ENCODE data around the gene HOXB8.

The HOXB8 gene

DNA sequence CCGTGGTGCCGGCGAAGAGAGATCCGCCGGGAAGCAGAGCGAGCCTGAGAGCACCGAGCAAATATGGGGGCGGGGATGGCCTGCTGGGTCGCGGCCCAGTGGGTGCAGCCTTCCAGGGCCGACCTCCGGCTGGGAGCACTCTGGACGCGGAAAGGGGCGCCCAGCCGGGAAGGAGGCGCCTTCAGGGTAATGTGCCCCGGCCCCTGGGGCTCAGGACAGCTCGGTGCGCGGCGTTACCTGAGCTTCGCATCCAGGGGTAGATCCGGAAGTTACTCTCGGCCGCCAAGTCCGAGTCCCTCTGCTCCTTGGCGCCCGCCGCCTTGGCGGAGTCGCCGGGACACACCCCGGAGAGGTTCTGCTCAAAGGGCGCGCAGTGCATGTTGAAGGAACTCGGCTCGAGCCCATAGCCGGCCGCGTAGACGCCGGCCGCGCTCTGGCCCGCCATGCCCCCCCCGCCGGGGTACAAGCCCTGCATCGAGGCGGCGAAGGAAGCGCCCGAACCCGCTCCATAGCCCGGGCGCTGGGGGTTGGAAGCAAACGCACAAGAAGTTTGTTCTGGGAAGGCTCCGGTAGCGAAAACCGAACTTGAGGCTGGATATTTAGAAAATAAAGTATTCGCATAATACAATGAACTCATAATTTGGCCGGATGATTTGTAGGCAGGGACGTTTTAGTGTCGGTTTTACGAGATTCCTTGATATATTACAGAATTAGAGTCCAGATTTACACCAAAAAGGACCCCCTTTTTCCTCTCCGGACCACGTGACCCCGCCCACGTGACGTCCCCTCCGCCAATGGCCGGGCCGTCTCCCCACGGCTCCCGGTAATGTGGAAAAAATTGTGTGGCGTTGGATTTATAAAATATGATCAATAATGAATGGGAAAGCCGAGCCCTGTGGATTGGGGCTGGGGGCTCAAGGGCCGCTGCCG lies 4.5 kb downstream of the HOXB8 start, which contains the start of gene HOXB7:
Gene HOXB7, minus strand, starts transcription at position 736 of the 930 bp plus-strand sequence. Its CDS starts 99 bp downstream, at position 637.
- DNase-seq (peak; percentile 85), ATAC-seq (peak; percentile 39)

DNA sequence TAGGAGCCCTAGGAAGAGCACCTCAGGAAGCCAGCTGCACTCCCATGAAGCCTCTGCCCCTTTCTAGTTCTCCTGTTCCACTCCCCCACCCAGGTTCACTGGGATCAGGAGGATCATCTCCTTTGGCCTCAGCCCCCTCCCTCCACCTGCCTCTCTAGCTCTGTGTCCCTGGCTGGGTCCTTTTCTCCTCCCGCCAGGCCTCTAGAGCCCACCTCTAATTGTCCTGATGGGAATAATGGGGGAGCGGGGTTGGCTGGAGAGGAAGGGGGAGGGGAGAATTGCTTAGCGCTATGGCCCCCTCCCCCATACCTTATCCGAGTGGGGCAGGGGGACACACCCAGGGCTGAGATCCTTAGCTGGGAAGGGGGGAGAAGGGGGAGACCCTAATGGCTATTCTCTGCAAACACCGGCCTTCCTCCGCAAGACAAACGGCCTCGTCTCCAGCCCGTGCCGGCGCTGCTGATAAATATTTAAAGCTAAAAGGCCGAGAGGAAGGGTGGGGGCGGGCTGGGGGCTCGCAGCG lies 5.3 kb downstream of the HOXB8 start:
- no peak for DNase-seq
- ATAC-seq = no peak

DNA sequence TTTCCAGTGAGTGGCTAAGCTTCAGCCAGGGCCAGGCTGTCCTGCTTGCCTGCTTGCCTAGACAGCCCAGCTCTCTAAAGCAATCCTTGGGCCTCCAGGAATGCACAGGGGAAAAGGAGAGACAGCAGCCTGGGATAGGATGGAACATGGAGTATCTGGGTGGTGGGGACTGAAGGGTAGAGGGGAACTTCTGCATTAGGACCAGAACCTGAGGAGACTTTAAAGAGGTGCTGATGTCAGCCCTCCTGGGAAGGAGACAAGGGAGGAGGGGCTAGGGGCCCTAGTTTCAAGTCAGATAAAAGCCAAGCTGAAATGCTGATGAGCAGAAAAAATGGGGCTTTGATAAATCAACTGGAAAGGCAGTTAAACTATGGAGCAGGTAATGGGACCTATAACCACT lies 6.1 kb downstream of the HOXB8 start:
- DNase-seq (no peak), ATAC-seq (no peak)

DNA sequence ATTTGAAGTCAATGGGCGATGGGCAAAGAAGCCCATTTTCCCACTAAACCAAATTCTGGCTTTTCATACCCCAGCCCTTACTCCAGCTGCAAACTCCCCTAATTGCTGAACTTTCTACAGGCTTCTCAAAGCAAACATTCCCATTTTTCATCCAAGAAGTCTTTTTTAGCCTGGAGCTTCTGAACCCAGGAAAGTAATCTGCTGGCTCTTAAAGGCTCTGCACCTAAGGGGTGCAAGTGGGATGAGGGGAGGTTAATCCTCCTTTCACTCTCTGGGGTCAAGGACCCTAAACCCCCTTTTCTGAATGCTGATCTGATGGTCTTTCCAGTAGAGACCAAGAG lies 6.6 kb downstream of the HOXB8 start:
- no peak for ATAC-seq
- no peak for DNase-seq

DNA sequence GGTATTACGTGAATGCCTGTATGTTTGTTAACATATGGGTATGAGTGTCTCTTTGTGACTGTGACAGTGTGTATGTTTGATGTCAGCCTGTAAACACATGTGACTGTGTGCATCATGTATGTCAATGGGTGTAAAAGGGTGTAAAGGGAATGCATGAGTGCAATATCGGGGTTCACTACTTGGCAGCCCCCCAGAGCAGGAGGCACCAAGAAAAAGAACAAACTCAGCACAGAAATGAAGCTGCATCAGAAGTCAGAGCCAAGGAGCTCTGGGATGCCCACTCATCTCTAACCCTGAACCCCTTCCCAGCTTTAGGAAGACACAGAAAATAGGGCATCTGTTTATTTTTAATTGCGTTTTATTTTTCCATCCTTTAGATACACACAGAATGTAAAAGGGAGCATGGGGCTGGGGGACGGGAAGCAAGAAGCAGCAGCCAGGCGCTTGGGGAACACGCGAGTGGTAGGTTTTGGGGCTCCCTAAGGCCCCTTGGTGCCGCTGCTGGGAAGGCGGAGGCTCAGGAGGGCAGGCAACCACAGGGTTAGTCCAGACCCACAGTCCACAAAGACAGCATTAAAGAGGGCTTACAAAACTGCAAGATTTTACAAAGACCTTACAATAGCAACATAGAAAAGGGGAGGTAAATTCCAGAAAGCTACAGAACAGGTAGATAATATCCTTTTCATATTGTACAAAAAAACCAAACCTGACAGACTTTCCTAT lies 8.0 kb downstream of the HOXB8 start:
- DNase-seq = no peak
- ATAC-seq = no peak

DNA sequence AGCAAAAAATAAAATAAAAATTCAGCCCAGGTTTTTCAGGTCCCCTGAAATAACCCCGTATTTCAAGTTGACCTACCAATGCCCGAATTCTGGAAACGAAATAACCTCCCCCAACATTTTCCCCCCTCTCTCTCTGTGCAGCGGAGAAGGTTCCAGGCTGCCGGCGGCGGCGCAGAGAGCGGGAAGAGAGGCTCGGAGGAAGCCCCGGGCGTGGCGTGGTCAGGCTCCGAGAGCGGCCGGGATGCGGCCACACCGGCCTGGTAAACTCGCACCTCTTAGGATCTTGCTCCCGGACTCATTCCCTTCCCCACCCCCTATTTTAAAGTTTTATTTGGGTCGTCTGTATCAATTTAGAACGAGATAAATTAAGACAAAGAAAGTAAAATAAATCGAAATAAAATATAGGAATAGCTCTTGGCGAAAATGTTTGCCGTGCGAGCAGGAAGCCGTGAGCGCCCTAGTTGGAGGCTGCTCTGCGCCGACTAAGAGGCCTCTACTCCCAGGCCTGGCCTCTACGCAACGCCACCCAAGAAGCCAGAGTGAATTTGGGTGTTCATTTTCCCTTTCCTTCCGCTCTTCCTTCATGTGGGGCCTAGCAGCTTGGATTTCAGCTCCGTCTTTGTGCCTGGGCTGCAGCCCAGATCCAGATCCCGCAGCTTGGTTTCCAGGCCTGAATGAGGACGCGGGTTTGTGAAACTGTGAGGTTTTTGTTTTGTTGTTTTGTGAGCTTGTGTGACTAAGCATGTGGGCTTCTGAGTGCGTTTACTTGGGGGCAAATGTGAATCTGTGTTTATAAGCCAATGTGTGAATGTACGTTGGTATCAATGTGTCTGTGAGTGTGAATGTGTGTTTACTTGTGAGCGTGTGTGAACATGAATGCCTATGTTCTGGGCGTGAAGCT lies 8.9 kb downstream of the HOXB8 start:
- DNase-seq = no peak
- no peak for ATAC-seq

DNA sequence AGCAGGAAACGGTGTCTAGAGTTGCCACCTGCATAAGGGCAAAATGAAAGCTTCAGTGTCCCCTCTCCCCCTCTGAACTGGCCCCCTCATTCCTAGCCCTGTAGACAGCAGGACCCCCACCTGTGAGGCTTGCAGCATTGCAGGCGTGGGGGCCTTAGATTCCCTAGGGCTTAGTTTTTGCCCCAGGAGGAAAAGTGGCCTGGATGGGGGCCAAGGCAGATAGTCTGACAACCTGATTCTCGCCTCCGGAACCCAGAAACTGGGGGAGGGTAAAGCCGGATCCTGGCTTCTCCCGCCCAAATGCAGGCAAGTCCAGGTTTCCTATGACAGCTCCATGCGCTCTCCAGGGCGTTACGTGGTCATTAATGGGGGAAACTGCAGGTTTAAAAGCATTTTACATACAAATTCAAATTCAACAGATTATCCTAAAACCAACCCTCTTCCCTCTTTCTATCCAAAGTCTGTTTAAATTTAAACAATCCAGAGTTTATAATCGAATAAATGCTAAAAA lies 9.6 kb downstream of the HOXB8 start:
- no peak for ATAC-seq
- DNase-seq = no peak

DNA sequence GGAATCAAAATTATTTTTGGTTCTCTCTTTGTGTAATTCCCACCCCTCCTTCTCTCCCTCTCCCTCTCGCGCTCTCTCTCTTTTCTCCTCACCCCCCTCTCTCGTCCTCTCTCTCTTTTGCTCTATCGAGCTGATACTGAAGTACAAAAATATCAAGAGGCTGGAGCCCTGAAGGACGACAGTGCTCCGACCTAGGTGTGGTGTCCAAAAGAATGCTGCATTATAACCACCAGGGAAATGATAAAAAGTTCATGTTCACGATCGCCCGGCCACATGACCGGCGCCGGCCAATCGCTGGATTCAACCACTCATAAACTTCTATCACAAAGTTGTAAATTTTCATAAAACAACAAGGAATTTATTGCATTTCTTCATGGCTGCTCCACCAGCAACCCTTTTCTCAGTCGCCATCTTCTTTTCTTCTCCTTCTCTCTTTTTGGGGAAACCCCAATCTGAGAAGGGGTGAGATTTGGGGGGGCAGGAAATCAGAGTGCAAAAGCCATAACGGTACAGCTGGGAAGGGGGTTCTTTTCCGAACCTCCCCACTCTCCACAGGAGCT lies 10.2 kb downstream of the HOXB8 start, which contains the start of gene HOXB6:
Gene HOXB6, minus strand, starts transcription at position 217 of the 560 bp plus-strand sequence. CDS start 6,836 bp downstream, outside the sequence.
- DNase-seq (no peak), ATAC-seq (no peak)

DNA sequence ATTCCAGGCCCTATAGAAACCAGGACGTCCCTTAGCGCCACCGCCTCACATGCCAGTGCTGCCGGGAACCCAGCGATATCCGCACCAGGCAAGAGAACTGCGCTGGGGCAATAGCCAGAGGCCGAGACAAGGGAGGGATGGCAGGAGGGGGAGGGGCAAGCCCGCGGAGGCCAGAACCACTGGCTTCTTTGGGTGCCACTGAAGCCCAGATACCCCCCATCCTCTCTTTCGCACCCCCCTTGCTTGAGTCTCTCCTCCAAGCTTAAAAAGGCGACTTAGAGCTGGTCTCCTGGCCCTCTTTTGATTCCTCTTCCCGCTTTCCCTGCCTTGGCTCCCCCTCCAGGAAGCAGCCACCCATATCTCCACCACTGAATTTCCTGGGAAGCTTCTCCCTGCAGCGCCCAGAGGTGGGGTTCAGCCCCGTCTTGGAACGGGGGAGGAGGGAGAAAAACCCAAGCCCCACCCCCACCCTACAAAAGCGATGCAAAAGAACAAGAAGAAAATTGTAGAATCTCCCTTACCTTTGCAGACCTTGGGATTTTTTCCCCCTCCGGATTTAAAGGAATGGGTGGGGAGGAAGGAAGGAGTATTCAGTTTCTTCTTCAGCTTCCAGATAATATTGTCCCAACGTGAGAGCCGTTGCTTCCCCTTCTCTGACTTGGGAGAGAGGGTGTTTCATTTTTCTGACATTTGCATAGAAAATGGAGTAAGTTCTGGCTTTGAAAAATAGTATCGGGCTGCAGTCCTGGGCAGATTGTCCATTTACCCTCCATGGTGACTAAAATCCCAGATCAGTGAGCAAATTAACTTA lies 10.9 kb downstream of the HOXB8 start:
- no peak for DNase-seq
- no peak for ATAC-seq

DNA sequence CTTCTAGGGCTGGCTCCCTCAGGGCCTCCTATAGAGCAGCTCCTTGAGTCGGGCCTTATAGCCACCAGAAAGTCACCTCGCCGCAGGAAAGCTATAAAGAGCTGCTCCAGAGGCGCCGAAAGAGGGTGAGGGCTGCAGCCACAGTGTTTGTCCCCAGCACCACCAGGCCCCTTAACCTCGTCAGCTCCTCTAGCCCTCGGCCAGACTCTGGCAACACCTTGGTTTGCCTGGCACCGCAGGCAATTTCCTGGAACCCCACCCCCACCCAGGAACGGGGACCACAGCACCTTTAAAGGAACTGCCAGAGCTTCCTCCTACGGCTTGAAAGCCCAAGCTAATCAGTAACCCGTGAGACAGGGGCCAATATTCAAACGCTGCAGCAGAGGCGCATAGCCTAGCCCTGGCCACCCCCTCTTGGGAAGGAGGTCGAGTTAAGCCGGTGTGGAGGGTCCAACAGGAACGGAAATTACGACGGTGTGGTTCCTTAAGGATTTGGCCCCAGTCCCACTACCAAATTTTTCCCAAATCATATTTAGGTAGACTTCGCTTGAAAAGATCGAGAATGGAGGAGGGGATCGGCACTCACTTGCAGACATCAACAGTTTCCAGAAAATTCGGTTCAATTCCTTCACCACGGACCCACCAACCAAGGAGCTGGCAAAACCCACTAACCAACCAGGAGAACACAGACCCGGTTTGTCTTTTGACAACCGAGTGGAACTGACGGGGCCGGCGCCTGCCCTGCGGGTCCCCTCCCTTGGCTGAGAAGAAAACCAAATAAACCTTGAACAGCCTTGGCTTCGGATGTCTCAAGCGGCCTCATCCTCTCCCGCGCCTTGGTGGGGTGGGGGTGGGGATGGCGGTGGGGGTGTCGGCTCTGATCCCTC lies 13.3 kb downstream of the HOXB8 start:
- ATAC-seq = no peak
- DNase-seq = no peak

DNA sequence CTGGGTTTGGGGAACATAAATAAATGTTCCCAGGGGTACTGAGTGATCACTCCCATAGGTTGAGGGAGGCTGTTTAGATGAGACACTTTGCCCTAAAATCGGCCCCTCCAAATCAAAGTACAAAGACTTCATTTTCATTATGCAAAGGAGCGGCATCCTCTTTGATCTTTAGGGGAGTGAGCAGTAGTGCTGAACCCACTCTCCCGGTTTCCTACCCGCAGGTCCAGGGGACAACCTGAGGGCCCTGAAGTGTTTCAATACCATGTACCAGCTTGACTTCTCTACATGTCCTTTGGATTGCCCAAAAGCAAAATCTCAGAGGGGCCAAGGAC lies 13.9 kb downstream of the HOXB8 start:
- DNase-seq = no peak
- no peak for ATAC-seq

DNA sequence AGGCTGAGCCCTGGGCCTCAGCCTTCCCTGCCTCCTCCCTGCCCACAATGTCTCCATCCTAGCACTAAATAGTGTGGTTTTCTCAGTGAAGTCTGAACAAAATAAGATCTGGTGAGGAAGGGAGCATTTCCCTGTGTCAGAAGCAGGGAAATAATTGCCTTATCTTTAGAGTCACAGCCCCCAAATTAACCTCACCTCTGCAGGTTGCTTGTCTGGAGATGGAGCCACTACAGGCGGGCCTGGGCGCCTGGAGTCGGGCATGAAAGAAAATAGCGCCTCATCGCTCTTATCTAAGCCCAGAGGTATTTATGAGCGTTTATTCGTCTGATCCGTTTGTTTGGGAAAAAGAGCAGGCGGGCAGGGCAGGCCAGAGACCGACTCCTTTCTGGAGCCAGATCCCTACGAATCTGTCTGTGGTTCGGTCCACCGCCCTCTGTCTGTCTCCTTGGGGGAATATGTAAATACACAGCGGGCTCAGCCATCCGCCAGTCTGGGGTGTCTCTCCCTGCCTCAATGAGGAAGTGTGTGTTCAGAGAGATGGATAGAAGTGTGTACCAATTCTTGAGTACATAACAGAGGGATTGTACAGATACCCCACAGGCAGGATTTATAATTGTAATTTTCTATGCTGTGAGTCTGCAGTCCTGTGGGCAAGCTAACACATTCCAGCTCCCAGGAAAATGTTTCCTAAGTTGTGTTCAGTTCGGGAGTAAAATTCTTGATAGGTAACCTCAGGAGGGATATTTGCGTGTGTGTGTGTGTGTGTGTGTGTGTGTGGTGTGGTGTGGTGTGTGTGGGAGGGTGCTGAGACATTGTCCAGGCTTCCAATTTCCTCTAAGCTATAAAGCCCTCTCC lies 14.6 kb downstream of the HOXB8 start:
- no peak for ATAC-seq
- DNase-seq = no peak

DNA sequence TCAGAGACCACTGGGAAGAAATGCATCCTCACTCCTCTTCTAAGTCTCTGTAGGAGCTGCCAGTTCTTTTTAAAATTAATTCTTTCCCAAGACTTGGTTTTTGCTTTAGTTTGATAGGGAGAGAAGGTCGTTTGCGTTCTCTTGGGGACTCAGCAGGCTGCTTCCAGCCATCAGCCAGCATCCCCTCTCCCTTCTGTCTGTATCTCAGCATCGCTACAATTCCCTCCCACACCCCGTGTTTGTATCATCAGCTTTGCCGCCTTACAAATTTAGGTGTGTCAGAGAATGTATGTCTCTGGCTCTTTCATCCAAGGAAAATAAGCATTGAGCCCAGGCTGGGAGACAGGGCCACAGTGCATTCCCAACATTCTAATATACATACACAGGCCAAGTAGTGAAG lies 15.7 kb downstream of the HOXB8 start:
- ATAC-seq = no peak

DNA sequence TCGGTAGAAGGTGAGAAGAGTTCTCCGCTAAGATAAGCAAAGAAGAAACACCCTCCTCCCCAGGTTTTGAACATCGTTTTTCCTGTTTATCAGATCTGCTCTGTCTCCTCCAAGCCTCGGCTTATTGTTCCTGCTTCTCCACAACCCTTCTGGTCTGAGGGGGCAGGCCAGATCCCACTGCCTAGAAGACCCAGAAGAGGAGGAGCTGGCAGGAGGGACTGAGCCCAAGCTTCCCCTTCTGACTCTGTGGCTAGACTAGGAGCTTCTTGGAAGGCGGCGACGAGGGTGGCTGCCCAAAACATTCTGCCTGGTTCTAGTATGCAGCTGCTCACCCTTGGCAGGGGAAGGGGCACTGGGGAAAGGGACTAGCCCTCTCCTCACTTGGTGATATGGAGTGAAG lies 16.4 kb downstream of the HOXB8 start:
- DNase-seq (no peak), ATAC-seq (no peak)

More for the DNA sequence above, 15.7 kb downstream of the HOXB8 start:
- DNase-seq = no peak

DNA sequence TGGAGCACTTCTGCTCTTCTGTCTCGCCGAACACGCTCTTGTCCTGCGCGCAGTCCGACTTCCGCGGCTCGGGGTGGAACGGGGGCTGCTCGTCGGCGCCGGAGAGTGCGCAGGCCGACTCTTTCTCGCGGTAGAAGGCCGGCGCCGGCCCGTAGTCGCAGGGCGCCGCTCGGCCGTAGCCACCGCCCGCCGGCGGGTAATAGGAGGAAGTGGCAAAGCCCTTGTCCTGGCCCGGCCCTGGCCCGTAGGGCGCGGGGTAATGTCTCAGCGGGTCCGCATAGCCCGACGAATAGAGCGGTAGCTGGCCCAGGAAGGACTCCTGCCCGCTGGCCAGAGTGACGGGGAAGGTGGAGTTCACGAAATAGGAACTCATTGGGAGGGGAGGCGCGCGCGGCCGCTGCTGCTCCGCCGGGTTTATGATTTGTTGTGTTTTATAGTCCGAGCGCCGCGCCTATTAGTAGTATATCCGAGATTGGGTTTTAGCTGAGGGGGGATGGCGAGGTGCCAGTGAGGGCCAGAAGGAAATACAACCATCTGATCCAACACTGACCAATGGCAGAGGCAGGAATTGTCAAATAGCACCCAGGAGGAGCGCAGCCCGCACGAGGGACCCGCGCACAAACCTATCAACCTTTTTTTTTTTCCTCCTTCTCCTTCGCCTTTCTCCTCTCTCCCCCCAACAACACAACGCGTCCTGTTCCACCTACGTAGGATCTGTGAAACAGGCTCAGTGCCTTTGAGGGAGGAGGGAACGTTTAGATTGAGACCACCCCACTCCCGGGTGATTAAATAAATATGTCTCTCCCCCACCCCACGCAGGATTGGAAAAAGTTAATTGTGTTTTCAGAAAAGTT lies 17.1 kb downstream of the HOXB8 start:
- DNase-seq = peak; percentile 43
- ATAC-seq = peak; percentile 8

DNA sequence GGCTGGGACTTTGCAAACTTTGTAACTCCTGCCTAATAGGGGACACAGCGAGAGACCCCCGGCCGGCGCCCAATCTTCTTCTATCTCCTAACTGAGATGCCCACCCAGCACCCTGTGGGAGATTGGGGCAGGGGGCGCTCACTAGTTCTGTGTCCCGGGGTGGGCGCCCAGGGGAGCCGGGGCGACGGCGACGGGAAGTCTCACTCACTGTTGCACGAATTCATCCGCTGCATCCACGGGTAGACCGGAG lies 17.6 kb downstream of the HOXB8 start:
- no peak for DNase-seq
- no peak for ATAC-seq

DNA sequence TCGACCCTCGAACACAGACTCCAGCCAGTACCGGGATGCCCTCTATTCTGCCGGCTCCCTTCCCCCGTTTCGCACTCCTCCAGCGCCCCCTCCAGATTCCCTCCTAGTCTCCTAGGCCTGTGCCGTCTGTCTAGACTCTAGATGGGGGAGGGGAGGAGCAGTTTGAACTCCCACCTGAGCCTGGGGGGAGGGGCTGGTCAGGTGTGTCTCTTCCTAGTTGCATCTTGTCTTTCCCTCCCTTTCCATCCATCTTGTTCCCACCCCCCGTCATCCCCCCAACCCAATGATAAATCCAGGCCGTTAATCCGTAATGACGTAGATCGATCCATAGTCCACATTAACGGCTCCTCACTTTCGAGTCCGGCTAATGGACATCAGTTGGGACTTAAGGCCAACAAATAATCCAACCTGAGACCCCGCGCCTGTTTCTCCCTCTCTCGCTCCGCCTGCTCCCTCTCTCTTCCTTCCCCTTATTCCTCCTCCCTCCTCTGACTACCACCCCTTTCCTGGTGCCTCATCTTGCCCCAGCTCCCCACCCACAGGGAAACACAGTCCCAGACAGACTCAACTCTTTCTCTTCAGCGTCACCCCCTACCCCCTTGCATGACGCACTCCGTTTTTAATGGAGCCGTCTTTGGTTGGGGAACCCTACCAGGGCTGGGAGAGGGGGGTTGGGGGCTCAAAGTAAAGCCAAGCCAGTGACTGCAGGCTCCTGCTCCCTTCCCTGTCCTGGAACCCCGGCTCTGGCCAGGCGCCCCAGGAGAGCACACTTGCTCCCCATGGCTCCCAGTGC lies 18.2 kb downstream of the HOXB8 start:
- DNase-seq = no peak
- ATAC-seq = peak; percentile 12

All from stimulated activated naive CD8-positive, alpha-beta T cell treated with anti-CD3 and anti-CD28 coated beads, Interleukin-15, Interleukin-2, amounts not matched to agents 100 U/mL and 50 U/mL, for 24 hours (primary cell).